Caco-2 (cell line): ENCODE data around the gene SYT6. TPM values are rescaled to one million over a fixed set of nuclear protein-coding genes. Genes with fewer than 3 reads are reported as not detected.

Experiments
- BruUV-seq: library from RNA; stranded (reverse); fragments of 400-500 nt; replicated peaks from 2 replicates; lab custom pipeline; 2021; lab: Mats Ljungman, UMichigan
- CTCF ChIA-PET: fragments of 300-600 bp; sonication (Branson Sonifier 250); formaldehyde crosslinking; loops from one replicate; lab custom pipeline; 2022; ENCODE audit warnings: antibody characterized with exemption; lab: Charles Lee
- POLR2A ChIA-PET: fragments of 300-600 bp; sonication (Branson Sonifier 250); formaldehyde crosslinking; loops from one replicate; lab custom pipeline; 2022; ENCODE audit warnings: antibody characterized with exemption; lab: Charles Lee
- DNase-seq, 2 experiments: peaks; one replicate each; pipeline versions ENCODE4 v3.0.0 to v3.0.0-alpha.2; 2020 to 2022
- H3K27me3 ChIP-seq: replicated peaks from 2 replicates; pipeline ENCODE4 v1.6.0; 2011; ENCODE audit warnings: low read length; ENCODE audit not compliant: control insufficient read depth, insufficient read depth
- H3K36me3 ChIP-seq: 2 replicates; pipeline ENCODE4 v1.5.1; 2011; ENCODE audit warnings: low read length; ENCODE audit not compliant: control insufficient read depth, insufficient read depth
- H3K4me1 ChIP-seq: fragments of 250-450 bp; sonication (Bioruptor Pico); 2 replicates; pipeline ENCODE4 v1.5.1; 2020; ENCODE audit warnings: mild to moderate bottlenecking
- H3K4me3 ChIP-seq: 2 replicates; pipeline ENCODE4 v1.5.1; 2011; ENCODE audit warnings: low read depth, mild to moderate bottlenecking, control low read depth, low read length
- H3K9me3 ChIP-seq: fragments of 250-450 bp; sonication (Bioruptor Pico); 2 replicates; pipeline ENCODE4 v1.5.1; 2020; ENCODE audit warnings: mild to moderate bottlenecking, moderate library complexity
- H3K27ac Mint-ChIP-seq: one replicate; pipeline ENCODE4 v1.8.0; 2022; ENCODE audit warnings: mixed read lengths; ENCODE audit not compliant: unreplicated experiment
- H3K27me3 Mint-ChIP-seq: one replicate; pipeline ENCODE4 v1.8.0; 2022; ENCODE audit warnings: mixed read lengths; ENCODE audit not compliant: insufficient read depth, unreplicated experiment
- H3K36me3 Mint-ChIP-seq: one replicate; pipeline ENCODE4 v1.8.0; 2022; ENCODE audit warnings: mild to moderate bottlenecking, mixed read lengths; ENCODE audit not compliant: insufficient read depth, unreplicated experiment
- H3K4me1 Mint-ChIP-seq: one replicate; pipeline ENCODE4 v1.8.0; 2022; ENCODE audit warnings: low read depth, mixed read lengths; ENCODE audit not compliant: unreplicated experiment
- H3K4me3 Mint-ChIP-seq: one replicate; pipeline ENCODE4 v1.8.0; 2022; ENCODE audit warnings: mild to moderate bottlenecking, moderate library complexity, mixed read lengths; ENCODE audit not compliant: unreplicated experiment
- H3K9me3 Mint-ChIP-seq: one replicate; pipeline ENCODE4 v1.8.0; 2022; ENCODE audit warnings: mixed read lengths; ENCODE audit not compliant: unreplicated experiment
- intact Hi-C: fragments of 100-400 bp; cut with micrococcal nuclease; formaldehyde crosslinking; loops from one replicate; pipeline ENCODE4 v1.10.0; 2022; ENCODE audit not compliant: unreplicated experiment
- total RNA-seq: library from RNA; stranded (reverse); gene quantifications from 2 replicates; pipeline ENCODE4 v1.2.3, GENCODE V29; 2022
- TF ChIP-seq, protein P1 (sequence below), 2 experiments: fragments of 200-600 bp in 1 of 2; IDR thresholded peaks; 1 replicate in 1 of 2; 2 replicates in 1 of 2; pipeline versions ENCODE4 v1.5.1 to v1.8.0; 2011 to 2022; ENCODE audit warnings: antibody characterized with exemption in 1 of 2, control low read depth in 1 of 2, inconsistent platforms in 1 of 2, low read depth in 1 of 2, low read length in 1 of 2, mild to moderate bottlenecking in 1 of 2, moderate library complexity in 1 of 2; ENCODE audit not compliant: insufficient read depth in 1 of 2, severe bottlenecking in 1 of 2, unreplicated experiment in 1 of 2

Gene SYT6
- total RNA-seq, 1 experiment from 2014 or later, result 0.32 TPM

DNA sequence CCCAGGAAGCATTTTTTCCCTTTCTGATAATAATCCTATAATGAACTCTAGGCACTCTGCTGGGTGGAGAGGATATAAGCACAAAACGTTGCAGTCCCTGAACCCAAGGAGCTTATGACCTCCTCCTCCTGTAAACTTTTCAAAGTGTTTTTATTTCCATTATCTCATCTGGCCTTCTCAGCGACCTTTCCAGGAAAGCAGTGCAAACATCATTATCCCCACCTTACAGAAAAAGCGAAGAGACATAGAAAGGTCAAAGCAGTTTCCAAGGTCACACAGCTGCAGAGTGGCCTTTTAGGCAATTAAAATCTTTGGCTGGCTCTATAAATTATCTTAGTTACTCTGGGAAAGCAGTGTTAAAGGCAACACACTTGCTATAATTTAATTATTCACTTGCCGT is 110.6 kb downstream of the SYT6 start:
- no peak for DNase-seq
- Histone ChIP-seq H3K36me3 (no peaks in the 10 kb centered on the region), H3K27me3 (no peaks in the 10 kb centered on the region), H3K4me1 (peaks cover 7% of the 10 kb centered on the region; the same call in 1 of the 2 replicates), H3K9me3 (no peaks in the 10 kb centered on the region), H3K4me3 (no peak overlapping the region)
- H3K27ac Mint-ChIP-seq, result no peak overlapping the region
- no peaks in the 10 kb centered on the region for H3K27me3 Mint-ChIP-seq
- H3K4me1 Mint-ChIP-seq, result no peaks in the 10 kb centered on the region
- peaks cover 9% of the 10 kb centered on the region for H3K9me3 Mint-ChIP-seq
- H3K36me3 Mint-ChIP-seq, result no peaks in the 10 kb centered on the region
- TF ChIP-seq, protein P1, sequence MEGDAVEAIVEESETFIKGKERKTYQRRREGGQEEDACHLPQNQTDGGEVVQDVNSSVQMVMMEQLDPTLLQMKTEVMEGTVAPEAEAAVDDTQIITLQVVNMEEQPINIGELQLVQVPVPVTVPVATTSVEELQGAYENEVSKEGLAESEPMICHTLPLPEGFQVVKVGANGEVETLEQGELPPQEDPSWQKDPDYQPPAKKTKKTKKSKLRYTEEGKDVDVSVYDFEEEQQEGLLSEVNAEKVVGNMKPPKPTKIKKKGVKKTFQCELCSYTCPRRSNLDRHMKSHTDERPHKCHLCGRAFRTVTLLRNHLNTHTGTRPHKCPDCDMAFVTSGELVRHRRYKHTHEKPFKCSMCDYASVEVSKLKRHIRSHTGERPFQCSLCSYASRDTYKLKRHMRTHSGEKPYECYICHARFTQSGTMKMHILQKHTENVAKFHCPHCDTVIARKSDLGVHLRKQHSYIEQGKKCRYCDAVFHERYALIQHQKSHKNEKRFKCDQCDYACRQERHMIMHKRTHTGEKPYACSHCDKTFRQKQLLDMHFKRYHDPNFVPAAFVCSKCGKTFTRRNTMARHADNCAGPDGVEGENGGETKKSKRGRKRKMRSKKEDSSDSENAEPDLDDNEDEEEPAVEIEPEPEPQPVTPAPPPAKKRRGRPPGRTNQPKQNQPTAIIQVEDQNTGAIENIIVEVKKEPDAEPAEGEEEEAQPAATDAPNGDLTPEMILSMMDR (IDR thresholded peaks at IDR 0.05; ENCODE audit: insufficient read depth in 1 of 2, low read depth in 1 of 2, low read length in 1 of 2, severe bottlenecking in 1 of 2, unreplicated experiment in 1 of 2), result no peak
- intact Hi-C loops, result no loop called here
- CTCF ChIA-PET, result no interaction called here
- no peak overlapping the region for H3K4me3 Mint-ChIP-seq
- POLR2A ChIA-PET, result no interaction called here
- BruUV-seq, result no TSS peak

DNA sequence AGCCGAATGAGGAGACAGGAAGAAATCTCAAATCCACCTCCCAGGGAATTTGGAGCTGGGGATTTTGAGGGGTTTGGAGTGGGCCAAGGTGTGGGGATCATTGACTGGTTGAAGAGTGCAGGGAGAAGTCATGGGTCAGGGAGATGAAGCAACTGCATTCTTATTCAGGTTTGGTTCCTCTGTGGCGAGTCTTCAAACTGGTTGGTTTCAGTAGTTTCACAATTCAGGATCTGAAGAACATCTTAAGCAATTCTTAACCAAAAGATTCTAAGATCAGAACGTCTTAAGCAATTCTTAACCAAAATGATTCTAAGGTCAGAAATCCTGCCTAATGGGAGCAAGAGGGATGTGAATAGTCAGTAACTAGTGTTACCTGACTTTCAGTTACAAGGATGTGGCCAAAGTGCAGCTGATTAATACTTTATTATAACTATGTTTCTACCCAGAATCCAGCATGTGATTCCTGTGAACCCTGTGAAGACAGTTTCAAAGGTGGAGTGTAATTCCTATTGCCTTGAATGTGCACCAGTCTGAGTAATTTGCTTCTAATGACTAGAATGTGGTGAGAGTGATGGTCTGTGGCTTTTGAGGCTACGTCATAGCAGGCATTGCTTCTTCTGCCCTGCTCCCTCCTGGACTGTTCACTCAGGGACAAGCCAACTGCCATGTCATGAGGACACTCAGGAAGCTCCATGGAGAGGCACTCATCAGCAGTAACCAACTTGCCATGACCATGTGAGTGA is 113.2 kb downstream of the SYT6 start:
- H3K9me3 Mint-ChIP-seq, result no peaks in the 10 kb centered on the region
- H3K4me1 Mint-ChIP-seq, result no peaks in the 10 kb centered on the region
- TF ChIP-seq, protein P1 (IDR thresholded peaks at IDR 0.05; ENCODE audit: insufficient read depth in 1 of 2, low read depth in 1 of 2, low read length in 1 of 2, severe bottlenecking in 1 of 2, unreplicated experiment in 1 of 2), result no peak
- ChIA-PET POLR2A (no interaction called here), CTCF (no interaction called here)
- H3K4me3 ChIP-seq, result no peak overlapping the region
- H3K4me3 Mint-ChIP-seq, result no peak overlapping the region
- H3K27ac Mint-ChIP-seq, result no peak overlapping the region
- H3K9me3 ChIP-seq, result no peaks in the 10 kb centered on the region
- no TSS peak for BruUV-seq
- H3K4me1 ChIP-seq, result peaks cover 13% of the 10 kb centered on the region; the same call in 1 of the 2 replicates
- no peaks in the 10 kb centered on the region for H3K27me3 Mint-ChIP-seq
- no peaks in the 10 kb centered on the region for H3K27me3 ChIP-seq
- no peaks in the 10 kb centered on the region for H3K36me3 ChIP-seq
- intact Hi-C loops, result no loop called here
- DNase-seq, result no peak
- H3K36me3 Mint-ChIP-seq, result no peaks in the 10 kb centered on the region

Other genes starting within 250 kb of the SYT6 start
- gene AP4B1, start 249.1 kb downstream of the SYT6 start, total RNA-seq, result 9.6 and 10.0 TPM in 2 replicates
- 6.0 and 6.9 TPM in 2 replicates for gene DCLRE1B, start 248.5 kb downstream of the SYT6 start, total RNA-seq
- 42.6 and 48.2 TPM in 2 replicates for gene HIPK1, start 224.5 kb downstream of the SYT6 start, total RNA-seq
- gene OLFML3, start 174.4 kb downstream of the SYT6 start, total RNA-seq, result 29.1 and 36.5 TPM in 2 replicates